ENCODE measurements around the gene DENND10.

Gene DENND10

DNA sequence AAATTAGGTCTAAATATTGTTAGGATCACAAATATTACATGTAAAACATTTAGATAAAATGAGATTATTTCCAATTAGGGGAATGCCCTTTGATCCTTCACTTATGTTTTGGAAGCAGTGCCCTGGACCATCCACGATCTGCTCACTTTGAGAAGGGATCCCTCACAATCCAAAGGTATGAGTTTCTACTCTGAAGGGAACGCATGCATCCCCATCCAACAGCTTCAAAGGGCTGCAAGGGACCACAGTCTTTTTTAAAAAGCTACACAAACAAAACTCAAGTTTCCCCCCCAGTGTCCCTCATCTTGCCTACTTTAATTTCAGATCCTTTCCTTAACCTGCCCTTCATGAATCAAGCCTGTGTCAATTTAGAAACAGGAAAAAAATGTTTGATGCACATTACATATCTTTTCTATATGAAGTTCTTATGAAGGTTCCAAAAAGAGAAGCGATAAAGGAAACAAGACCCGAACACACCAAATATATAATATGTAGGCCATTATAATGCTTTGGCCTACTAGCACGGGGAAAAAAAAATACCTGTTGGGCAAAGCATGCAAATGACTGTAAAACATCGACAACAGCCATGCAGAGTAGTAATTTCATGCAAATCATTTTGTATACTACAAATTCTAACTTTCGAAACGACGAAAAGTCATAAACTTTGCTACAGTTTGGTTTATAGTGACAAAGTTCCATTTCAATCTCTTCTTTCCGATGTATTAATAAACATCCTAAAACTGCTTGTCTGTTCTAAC, 25.3 kb upstream of the DENND10 start:
- TF ChIP-seq EP300 (IDR thresholded peaks at IDR 0.05; ENCODE audit: borderline replicate concordance): no peak
- no peak for TF ChIP-seq CREB1 (IDR thresholded peaks at IDR 0.05; ENCODE audit: low read depth)
- no peak for TF ChIP-seq CEBPB (IDR thresholded peaks at IDR 0.05)
- TF ChIP-seq, protein P1, sequence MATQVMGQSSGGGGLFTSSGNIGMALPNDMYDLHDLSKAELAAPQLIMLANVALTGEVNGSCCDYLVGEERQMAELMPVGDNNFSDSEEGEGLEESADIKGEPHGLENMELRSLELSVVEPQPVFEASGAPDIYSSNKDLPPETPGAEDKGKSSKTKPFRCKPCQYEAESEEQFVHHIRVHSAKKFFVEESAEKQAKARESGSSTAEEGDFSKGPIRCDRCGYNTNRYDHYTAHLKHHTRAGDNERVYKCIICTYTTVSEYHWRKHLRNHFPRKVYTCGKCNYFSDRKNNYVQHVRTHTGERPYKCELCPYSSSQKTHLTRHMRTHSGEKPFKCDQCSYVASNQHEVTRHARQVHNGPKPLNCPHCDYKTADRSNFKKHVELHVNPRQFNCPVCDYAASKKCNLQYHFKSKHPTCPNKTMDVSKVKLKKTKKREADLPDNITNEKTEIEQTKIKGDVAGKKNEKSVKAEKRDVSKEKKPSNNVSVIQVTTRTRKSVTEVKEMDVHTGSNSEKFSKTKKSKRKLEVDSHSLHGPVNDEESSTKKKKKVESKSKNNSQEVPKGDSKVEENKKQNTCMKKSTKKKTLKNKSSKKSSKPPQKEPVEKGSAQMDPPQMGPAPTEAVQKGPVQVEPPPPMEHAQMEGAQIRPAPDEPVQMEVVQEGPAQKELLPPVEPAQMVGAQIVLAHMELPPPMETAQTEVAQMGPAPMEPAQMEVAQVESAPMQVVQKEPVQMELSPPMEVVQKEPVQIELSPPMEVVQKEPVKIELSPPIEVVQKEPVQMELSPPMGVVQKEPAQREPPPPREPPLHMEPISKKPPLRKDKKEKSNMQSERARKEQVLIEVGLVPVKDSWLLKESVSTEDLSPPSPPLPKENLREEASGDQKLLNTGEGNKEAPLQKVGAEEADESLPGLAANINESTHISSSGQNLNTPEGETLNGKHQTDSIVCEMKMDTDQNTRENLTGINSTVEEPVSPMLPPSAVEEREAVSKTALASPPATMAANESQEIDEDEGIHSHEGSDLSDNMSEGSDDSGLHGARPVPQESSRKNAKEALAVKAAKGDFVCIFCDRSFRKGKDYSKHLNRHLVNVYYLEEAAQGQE (IDR thresholded peaks at IDR 0.05; ENCODE audit: low read depth): no peak
- no peak for TF ChIP-seq FOXM1 (IDR thresholded peaks at IDR 0.05; ENCODE audit: borderline replicate concordance, low read depth)
- TF ChIP-seq, protein P2, sequence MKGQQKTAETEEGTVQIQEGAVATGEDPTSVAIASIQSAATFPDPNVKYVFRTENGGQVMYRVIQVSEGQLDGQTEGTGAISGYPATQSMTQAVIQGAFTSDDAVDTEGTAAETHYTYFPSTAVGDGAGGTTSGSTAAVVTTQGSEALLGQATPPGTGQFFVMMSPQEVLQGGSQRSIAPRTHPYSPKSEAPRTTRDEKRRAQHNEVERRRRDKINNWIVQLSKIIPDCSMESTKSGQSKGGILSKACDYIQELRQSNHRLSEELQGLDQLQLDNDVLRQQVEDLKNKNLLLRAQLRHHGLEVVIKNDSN (IDR thresholded peaks at IDR 0.05): no peak
- no peak for TF ChIP-seq ZBTB7A (IDR thresholded peaks at IDR 0.05; ENCODE audit: low read depth)
- no peak for TF ChIP-seq YY1 (IDR thresholded peaks at IDR 0.05; ENCODE audit: low read depth)
- no peak for TF ChIP-seq RAD21 (IDR thresholded peaks at IDR 0.05; ENCODE audit: low read depth)
- TF ChIP-seq TAF1 (IDR thresholded peaks at IDR 0.05; ENCODE audit: low read depth): no peak
- TF ChIP-seq TCF12 (IDR thresholded peaks at IDR 0.05; ENCODE audit: low read depth): no peak
- TF ChIP-seq EGR1 (IDR thresholded peaks at IDR 0.05): no peak

DNA sequence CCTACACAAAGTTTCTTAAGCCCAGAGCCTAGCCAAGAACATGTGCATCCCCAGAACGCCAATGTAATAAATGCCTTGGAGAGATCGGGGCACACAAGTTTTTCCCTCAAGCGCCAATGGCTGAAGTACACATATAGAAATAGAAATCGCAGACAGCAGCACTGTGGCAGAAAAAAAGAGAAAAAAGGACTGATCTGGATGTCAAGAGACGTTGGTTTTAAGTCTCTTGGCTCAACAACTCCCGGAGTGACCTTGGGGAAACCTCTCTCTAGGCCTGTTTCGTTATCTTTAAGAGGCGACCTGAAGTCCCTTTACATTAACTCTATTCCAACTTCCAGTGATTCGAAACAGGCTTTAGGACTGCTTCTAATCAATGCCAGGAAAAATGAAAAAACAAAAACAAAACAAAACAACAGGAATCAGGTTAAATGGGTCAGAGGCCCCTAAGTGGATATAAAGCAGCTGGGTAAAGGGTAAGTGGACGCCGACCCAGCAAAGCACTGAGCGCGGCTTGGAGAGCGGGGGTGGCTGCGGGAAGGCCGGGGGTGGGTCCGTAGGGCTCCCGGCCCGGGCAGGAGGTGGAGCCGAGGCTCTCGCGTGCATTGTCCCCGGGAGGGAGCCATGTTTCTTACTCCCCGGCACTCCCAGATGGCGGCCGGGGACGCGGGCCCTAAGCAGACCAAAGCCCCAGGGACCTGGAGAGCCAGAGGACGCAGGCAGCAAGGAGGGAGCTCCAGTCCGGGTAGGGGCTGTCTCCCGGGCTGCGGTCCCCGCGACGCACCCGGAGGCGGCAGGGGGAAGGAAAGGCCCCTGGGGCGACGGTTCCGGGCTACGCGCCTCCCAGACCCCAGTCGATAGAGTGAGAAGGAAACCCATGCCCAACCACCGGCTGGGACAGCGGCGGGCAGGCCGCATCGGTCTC, 24.1 kb upstream of the DENND10 start:
- TF ChIP-seq, protein P1 (IDR thresholded peaks at IDR 0.05; ENCODE audit: low read depth): no peak
- TF ChIP-seq EGR1 (IDR thresholded peaks at IDR 0.05) (peak; percentile 86), ZBTB7A (IDR thresholded peaks at IDR 0.05; ENCODE audit: low read depth) (no peak), EP300 (IDR thresholded peaks at IDR 0.05; ENCODE audit: borderline replicate concordance) (no peak), CEBPB (IDR thresholded peaks at IDR 0.05) (no peak), TEAD4 (IDR thresholded peaks at IDR 0.05) (0 out of 2 replicates have a peak, but pooled peaks have one; percentile 19), NFIC (IDR thresholded peaks at IDR 0.05) (0 out of 2 replicates have a peak, but pooled peaks have one; percentile 5), FOXM1 (IDR thresholded peaks at IDR 0.05; ENCODE audit: borderline replicate concordance, low read depth) (no peak), TCF12 (IDR thresholded peaks at IDR 0.05; ENCODE audit: low read depth) (0 out of 2 replicates have a peak, but pooled peaks have one; percentile 3), CREB1 (IDR thresholded peaks at IDR 0.05; ENCODE audit: low read depth) (no peak), RAD21 (IDR thresholded peaks at IDR 0.05; ENCODE audit: low read depth) (no peak), TAF1 (IDR thresholded peaks at IDR 0.05; ENCODE audit: low read depth) (no peak; the same call in 1 of the 2 replicates), YY1 (IDR thresholded peaks at IDR 0.05; ENCODE audit: low read depth) (peak; percentile 91)
- TF ChIP-seq, protein P3, sequence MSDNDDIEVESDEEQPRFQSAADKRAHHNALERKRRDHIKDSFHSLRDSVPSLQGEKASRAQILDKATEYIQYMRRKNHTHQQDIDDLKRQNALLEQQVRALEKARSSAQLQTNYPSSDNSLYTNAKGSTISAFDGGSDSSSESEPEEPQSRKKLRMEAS (IDR thresholded peaks at IDR 0.05): peak; percentile 63
- TF ChIP-seq, protein P2 (IDR thresholded peaks at IDR 0.05): no peak

DNA sequence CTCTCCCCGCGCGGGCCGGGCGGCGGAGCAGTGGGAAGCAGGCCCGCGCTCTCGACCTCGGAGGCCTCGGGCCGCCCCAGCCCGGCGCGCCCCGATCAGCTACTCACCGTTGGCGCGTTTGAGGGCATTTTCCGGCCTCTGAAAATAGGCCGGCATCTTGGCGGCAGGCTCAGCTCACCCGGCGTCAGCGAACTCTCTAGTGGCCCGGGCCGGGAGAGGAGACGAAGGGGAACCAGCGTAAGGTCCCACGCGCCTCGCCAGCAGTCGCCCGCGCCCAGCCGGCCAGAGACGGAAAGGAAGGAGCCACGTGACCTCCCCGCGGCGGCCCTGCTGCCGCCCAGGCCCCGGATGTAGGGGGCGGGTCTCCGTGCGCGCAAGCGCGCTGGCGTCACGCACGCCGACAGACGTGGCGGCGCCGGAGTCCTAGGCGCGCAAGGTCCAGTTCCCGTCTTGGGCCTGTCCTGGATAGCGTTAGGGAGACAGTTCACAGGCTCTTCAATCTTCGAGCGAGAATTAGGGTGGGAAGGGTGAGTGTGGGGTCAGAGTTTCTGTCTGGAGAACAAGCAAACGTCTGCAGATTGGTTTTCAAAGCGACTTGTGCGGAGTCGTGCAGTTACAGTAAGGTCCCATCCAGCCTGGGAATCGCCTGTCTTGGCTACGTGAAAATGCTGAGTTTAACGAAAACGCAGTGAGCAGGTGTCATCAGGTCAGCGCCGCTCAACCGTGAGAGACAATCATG, 23.2 kb upstream of the DENND10 start, which contains the start of gene EIF3A:
TSS of gene EIF3A (minus strand) at position 297 of the 739 bp plus-strand sequence. CDS start at position 156, 141 bp downstream.
- TF ChIP-seq, protein P2 (IDR thresholded peaks at IDR 0.05): peak; percentile 98
- TF ChIP-seq, protein P1 (IDR thresholded peaks at IDR 0.05; ENCODE audit: low read depth): 0 out of 2 replicates have a peak, but pooled peaks have one; percentile 21
- TF ChIP-seq TEAD4 (IDR thresholded peaks at IDR 0.05): no peak
- TF ChIP-seq ZBTB7A (IDR thresholded peaks at IDR 0.05; ENCODE audit: low read depth): no peak; the same call in 1 of the 2 replicates
- peak; percentile 84 for TF ChIP-seq CREB1 (IDR thresholded peaks at IDR 0.05; ENCODE audit: low read depth)
- TF ChIP-seq CEBPB (IDR thresholded peaks at IDR 0.05): no peak
- no peak for TF ChIP-seq EGR1 (IDR thresholded peaks at IDR 0.05)
- TF ChIP-seq NFIC (IDR thresholded peaks at IDR 0.05): no peak
- no peak for TF ChIP-seq EP300 (IDR thresholded peaks at IDR 0.05; ENCODE audit: borderline replicate concordance)
- TF ChIP-seq YY1 (IDR thresholded peaks at IDR 0.05; ENCODE audit: low read depth): peak; percentile 82; the same call in 1 of the 2 replicates
- TF ChIP-seq FOXM1 (IDR thresholded peaks at IDR 0.05; ENCODE audit: borderline replicate concordance, low read depth): 0 out of 2 replicates have a peak, but pooled peaks have one; percentile 16
- TF ChIP-seq RAD21 (IDR thresholded peaks at IDR 0.05; ENCODE audit: low read depth): no peak
- TF ChIP-seq, protein P3 (IDR thresholded peaks at IDR 0.05): peak; percentile 97
- TF ChIP-seq TAF1 (IDR thresholded peaks at IDR 0.05; ENCODE audit: low read depth): peak; percentile 99
- no peak; the same call in 1 of the 2 replicates for TF ChIP-seq TCF12 (IDR thresholded peaks at IDR 0.05; ENCODE audit: low read depth)

All from Ishikawa (cell line).